Neural progenitor cell (in vitro differentiated cells): ENCODE results near the gene AQP1. TPM values are rescaled to one million over a fixed set of nuclear protein-coding genes. Genes with fewer than 3 reads are reported as not detected.

Experiments
- DNase-seq: peaks from one replicate; pipeline ENCODE4 v3.0.0-alpha.2; 2016; ENCODE audit warnings: low spot score
- H2AFZ ChIP-seq: fragments of 200-600 bp; sonication (generic); replicated peaks from 2 replicates; pipeline ENCODE4 v1.6.1; 2016; ENCODE audit warnings: antibody characterized with exemption
- H3F3A ChIP-seq: fragments of 200-600 bp; sonication (generic); 2 replicates; pipeline ENCODE4 v1.6.1; 2016; ENCODE audit warnings: antibody characterized with exemption, low read depth
- H3K27ac ChIP-seq: fragments of 200-600 bp; sonication (generic); 2 replicates; pipeline ENCODE4 v1.5.1; 2016; ENCODE audit warnings: mild to moderate bottlenecking
- H3K27me3 ChIP-seq: fragments of 200-600 bp; sonication (generic); 2 replicates; pipeline ENCODE4 v1.6.1; 2016; ENCODE audit warnings: mild to moderate bottlenecking, moderate library complexity
- H3K36me3 ChIP-seq: fragments of 200-600 bp; sonication (generic); 2 replicates; pipeline ENCODE4 v1.5.1; 2016
- H3K4me1 ChIP-seq: fragments of 200-600 bp; sonication (generic); 2 replicates; pipeline ENCODE4 v1.6.1; 2016; ENCODE audit warnings: mixed run types
- H3K4me2 ChIP-seq: fragments of 200-600 bp; sonication (generic); 2 replicates; pipeline ENCODE4 v1.6.1; 2016
- H3K4me3 ChIP-seq: fragments of 200-600 bp; sonication (generic); 2 replicates; pipeline ENCODE4 v1.5.1; 2016
- H3K79me2 ChIP-seq: fragments of 200-600 bp; sonication (generic); 2 replicates; pipeline ENCODE4 v1.6.1; 2016; ENCODE audit warnings: low read depth
- H3K9ac ChIP-seq: fragments of 200-600 bp; sonication (generic); 2 replicates; pipeline ENCODE4 v1.6.1; 2016
- H3K9me3 ChIP-seq: fragments of 200-600 bp; sonication (generic); 2 replicates; pipeline ENCODE4 v1.5.1; 2016; ENCODE audit warnings: low read depth
- H4K20me1 ChIP-seq: fragments of 200-600 bp; sonication (generic); 2 replicates; pipeline ENCODE4 v1.6.1; 2016; ENCODE audit warnings: low read depth
- H3K27ac Mint-ChIP-seq: 3 replicates; pipeline ENCODE4 v1.8.0; 2021; ENCODE audit warnings: mixed read lengths
- H3K27me3 Mint-ChIP-seq: 2 replicates; pipeline ENCODE4 v1.8.0; 2022; ENCODE audit warnings: low read depth, mild to moderate bottlenecking, inconsistent platforms, moderate library complexity, mixed read lengths; ENCODE audit not compliant: insufficient read depth
- H3K36me3 Mint-ChIP-seq: 3 replicates; pipeline ENCODE4 v1.8.0; 2021; ENCODE audit warnings: mixed read lengths
- H3K4me1 Mint-ChIP-seq: 3 replicates; pipeline ENCODE4 v1.8.0; 2021; ENCODE audit warnings: mixed read lengths
- H3K4me3 Mint-ChIP-seq: 3 replicates; pipeline ENCODE4 v1.8.0; 2021; ENCODE audit warnings: mild to moderate bottlenecking, moderate library complexity, mixed read lengths
- H3K9me3 Mint-ChIP-seq: 3 replicates; pipeline ENCODE4 v1.8.0; 2020; ENCODE audit warnings: mixed read lengths
- CTCF ChIP-seq: fragments of 200-600 bp; sonication (generic); IDR thresholded peaks from 2 replicates; pipeline ENCODE4 v1.5.1; 2017; ENCODE audit warnings: antibody characterized with exemption, mild to moderate bottlenecking
- EZH2 ChIP-seq: fragments of 200-600 bp; sonication (generic); IDR thresholded peaks from 2 replicates; pipeline ENCODE4 v1.6.1; 2017; ENCODE audit warnings: antibody characterized with exemption, mild to moderate bottlenecking, moderate library complexity
- EZH2phosphoT487 ChIP-seq: fragments of 200-600 bp; sonication (generic); IDR thresholded peaks from 2 replicates; pipeline ENCODE4 v1.6.1; 2017; ENCODE audit warnings: antibody characterized with exemption
- total RNA-seq: library from RNA; depleted of rRNA; stranded (reverse); fragments of >200 nt; gene quantifications from 2 replicates; pipeline ENCODE4 v1.2.3, GENCODE V29; 2015; ENCODE audit warnings: low replicate concordance

Gene AQP1
- total RNA-seq, 1 donor from 2014 or later, result not detected

GRCh38 chr7:30874656-30875302, 36.9 kb upstream of the AQP1 start:
- Histone ChIP-seq H3K4me1 (peaks cover 27% of the 10 kb centered on the region), H2AFZ (no peak overlapping the region), H3K36me3 (no peaks in the 10 kb centered on the region), H3K9ac (no peak overlapping the region), H3F3A (peaks cover 15% of the 10 kb centered on the region), H3K4me2 (no peak overlapping the region), H3K4me3 (no peak overlapping the region), H3K27ac (no peak overlapping the region), H3K9me3 (no peaks in the 10 kb centered on the region), H4K20me1 (no peaks in the 10 kb centered on the region), H3K27me3 (no peaks in the 10 kb centered on the region), H3K79me2 (no peaks in the 10 kb centered on the region)
- TF ChIP-seq EZH2phosphoT487 (no peak), CTCF (no peak), EZH2 (no peak)
- Mint-ChIP-seq H3K27me3 (peaks cover 6% of the 10 kb centered on the region), H3K4me1 (peaks cover 18% of the 10 kb centered on the region), H3K4me3 (no peak overlapping the region), H3K36me3 (peaks cover 6% of the 10 kb centered on the region), H3K27ac (no peak overlapping the region), H3K9me3 (no peaks in the 10 kb centered on the region)
- DNase-seq, result no peak

DNA sequence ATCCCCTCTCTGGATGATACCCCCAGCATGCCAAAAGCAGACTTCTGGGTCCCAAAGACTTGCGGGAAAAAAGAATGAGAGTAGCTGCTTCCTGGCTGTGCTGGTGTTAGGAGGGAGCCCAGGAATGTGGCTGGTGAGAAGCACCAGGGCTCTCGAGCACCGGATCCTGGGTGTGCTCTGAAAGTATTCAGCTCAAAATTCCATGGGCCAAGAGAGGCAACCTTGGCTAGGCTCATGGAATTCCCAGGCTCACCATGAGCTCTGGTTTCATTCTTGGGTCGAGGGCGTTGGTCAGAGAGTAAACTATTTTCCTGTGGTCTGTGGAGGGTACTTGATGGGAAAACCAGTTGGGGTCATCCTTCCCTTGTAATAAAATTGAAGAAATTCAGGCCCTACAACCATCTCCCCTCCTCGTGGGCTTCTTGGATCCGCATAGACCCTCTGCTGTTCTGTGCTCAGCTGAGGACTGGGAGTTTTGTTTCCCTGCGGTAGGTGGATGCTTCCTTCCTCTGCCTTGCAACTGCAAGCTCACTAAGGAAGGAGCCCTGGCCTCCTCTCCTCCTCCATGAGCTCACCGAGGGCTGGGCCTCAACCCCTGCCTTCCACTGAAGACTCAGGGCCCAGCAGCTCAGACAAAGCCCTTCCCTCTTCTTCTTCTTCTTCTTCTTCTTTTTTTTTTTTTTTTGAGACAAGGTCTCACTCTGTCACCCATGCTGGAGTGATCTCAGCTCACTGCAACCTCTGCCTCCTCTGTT, 34.5 kb upstream of the AQP1 start:
- Histone ChIP-seq H3K4me1 (peaks cover 47% of the 10 kb centered on the region), H3K9ac (no peak overlapping the region), H4K20me1 (no peaks in the 10 kb centered on the region), H3K27ac (no peak overlapping the region), H3K4me3 (no peak overlapping the region), H3K36me3 (no peaks in the 10 kb centered on the region), H2AFZ (no peak overlapping the region), H3K4me2 (no peak overlapping the region), H3F3A (peaks cover 27% of the 10 kb centered on the region), H3K9me3 (no peaks in the 10 kb centered on the region), H3K27me3 (no peaks in the 10 kb centered on the region), H3K79me2 (no peaks in the 10 kb centered on the region)
- Mint-ChIP-seq H3K4me3 (no peak overlapping the region), H3K4me1 (peaks cover 36% of the 10 kb centered on the region), H3K9me3 (no peaks in the 10 kb centered on the region), H3K36me3 (peaks cover 6% of the 10 kb centered on the region), H3K27me3 (peaks cover 9% of the 10 kb centered on the region), H3K27ac (no peak overlapping the region)
- DNase-seq, result peak; percentile 20
- TF ChIP-seq CTCF (no peak), EZH2phosphoT487 (no peak), EZH2 (no peak)

DNA sequence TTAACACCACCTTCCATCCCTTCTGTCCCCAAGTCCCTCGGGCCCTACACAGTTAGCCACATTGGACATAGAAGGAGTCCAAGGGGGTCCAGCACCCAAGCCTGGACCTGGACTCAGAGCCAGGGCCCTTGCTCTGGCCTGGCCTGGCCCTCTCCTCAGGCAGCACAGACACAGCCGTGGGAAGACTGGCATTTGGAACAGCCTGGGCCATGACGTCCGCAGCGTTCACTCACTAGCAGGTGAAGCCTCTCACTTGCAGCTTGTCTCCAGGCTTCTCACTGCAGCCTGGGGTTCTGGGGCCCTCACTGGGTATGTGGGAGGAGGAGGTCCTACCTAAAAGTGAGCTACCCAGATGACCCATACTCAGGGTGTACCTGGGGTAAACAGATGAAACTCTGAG, 33.7 kb upstream of the AQP1 start:
- no peak overlapping the region for H3K27ac Mint-ChIP-seq
- peaks cover 47% of the 10 kb centered on the region for H3K4me1 ChIP-seq
- H3K9me3 Mint-ChIP-seq, result no peaks in the 10 kb centered on the region
- H3K27me3 ChIP-seq, result no peaks in the 10 kb centered on the region
- no peak overlapping the region for H3K9ac ChIP-seq
- H3K79me2 ChIP-seq, result no peaks in the 10 kb centered on the region
- H2AFZ ChIP-seq, result no peak overlapping the region
- no peak overlapping the region for H3K4me2 ChIP-seq
- H3K36me3 ChIP-seq, result no peaks in the 10 kb centered on the region
- TF ChIP-seq EZH2phosphoT487, result no peak
- no peak for TF ChIP-seq EZH2
- TF ChIP-seq CTCF, result no peak
- peaks cover 41% of the 10 kb centered on the region for H3K4me1 Mint-ChIP-seq
- DNase-seq, result no peak
- peaks cover 12% of the 10 kb centered on the region for H3K27me3 Mint-ChIP-seq
- H3K4me3 Mint-ChIP-seq, result no peak overlapping the region
- peaks cover 27% of the 10 kb centered on the region for H3F3A ChIP-seq
- H3K9me3 ChIP-seq, result no peaks in the 10 kb centered on the region
- no peak overlapping the region for H3K27ac ChIP-seq
- no peak overlapping the region for H3K4me3 ChIP-seq
- H3K36me3 Mint-ChIP-seq, result peaks cover 6% of the 10 kb centered on the region
- no peaks in the 10 kb centered on the region for H4K20me1 ChIP-seq
